Peyer's patch (tissue), 4 donors: ENCODE measurements around the gene C1orf226.

ENCODE experiments used
- POLR2A ChIP-seq, 2 donors: fragments of 450-650 bp; IDR thresholded peaks; one replicate each; pipeline ENCODE4 v1.5.1; 2017; ENCODE audit warnings: antibody characterized with exemption in 2 of 2, mild to moderate bottlenecking in 2 of 2, moderate library complexity in 2 of 2
- TF ChIP-seq, protein P1 (sequence below), 6 experiments: fragments of 450-650 bp in 4 of 6; fragments of 200-600 bp in 2 of 6; sonication (generic) in 1 of 6; IDR thresholded peaks; one replicate each; pipeline ENCODE4 v1.5.1; 2017 to 2019; ENCODE audit warnings: antibody characterized with exemption in 6 of 6, mild to moderate bottlenecking in 3 of 6, moderate library complexity in 1 of 6

GRCh38 chr1:162368451-162368850 is 13.1 kb upstream of the C1orf226 start:
- TF ChIP-seq POLR2A (IDR thresholded peaks at IDR 0.05), result peak in 1 of 2 donors; percentile 22
- TF ChIP-seq, protein P1, sequence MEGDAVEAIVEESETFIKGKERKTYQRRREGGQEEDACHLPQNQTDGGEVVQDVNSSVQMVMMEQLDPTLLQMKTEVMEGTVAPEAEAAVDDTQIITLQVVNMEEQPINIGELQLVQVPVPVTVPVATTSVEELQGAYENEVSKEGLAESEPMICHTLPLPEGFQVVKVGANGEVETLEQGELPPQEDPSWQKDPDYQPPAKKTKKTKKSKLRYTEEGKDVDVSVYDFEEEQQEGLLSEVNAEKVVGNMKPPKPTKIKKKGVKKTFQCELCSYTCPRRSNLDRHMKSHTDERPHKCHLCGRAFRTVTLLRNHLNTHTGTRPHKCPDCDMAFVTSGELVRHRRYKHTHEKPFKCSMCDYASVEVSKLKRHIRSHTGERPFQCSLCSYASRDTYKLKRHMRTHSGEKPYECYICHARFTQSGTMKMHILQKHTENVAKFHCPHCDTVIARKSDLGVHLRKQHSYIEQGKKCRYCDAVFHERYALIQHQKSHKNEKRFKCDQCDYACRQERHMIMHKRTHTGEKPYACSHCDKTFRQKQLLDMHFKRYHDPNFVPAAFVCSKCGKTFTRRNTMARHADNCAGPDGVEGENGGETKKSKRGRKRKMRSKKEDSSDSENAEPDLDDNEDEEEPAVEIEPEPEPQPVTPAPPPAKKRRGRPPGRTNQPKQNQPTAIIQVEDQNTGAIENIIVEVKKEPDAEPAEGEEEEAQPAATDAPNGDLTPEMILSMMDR (IDR thresholded peaks at IDR 0.05), result no peak
